NB4 (cell line): ENCODE data around the gene NMRK1.

Experiments
- POLR2A ChIP-seq: IDR thresholded peaks from 2 replicates; pipeline ENCODE4 v1.6.1; 2011; ENCODE audit warnings: mild to moderate bottlenecking; ENCODE audit not compliant: insufficient read length; ENCODE audit errors: extremely low read depth
- TF ChIP-seq, protein P1 (sequence below): IDR thresholded peaks from one replicate; pipeline ENCODE4 v1.5.1; 2012; ENCODE audit warnings: low read depth, low read length

DNA sequence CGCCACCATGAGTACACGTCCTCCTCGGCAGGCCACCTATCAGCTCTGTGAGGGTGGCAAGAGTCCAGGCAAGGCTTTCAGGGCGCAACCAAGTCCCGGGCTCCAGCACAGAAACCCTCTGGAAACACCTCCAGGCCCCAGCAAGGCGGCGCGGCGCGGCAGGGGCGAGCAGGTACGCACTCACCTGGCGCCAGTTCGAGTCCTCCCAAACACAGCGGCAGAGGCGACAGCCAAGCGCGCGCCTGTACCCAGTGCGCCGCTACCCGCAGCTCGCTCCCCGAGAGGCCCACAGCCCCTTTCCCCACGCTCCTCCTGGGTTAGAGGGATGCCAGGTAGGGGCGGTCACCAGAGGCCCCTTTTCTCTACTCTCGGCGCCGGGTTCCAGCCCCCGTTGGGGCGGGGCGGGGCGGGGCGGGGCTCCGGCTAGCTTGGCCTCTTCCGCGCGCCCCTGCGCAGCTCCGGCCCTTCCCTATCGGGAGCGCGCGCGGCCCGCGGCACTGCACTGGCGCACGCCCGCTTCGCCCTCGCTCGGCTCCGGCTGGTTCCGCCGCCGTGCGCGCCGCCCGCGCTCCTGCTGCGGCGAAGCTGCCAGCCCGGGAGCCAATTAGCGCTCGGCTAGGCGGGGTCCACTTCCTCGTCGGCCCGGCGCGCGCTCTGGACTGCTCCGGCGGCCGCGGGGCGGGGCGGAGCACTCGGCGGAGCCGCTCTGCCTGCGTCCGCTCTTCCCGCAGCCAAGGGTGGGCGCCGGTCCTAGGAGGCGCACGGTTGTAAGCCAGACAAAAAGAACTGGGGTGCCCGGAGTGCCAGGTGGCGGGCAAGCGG, at the start of gene NMRK1, which contains the start of gene OSTF1:
- TF ChIP-seq POLR2A, result peak; percentile 42
- TF ChIP-seq, protein P1, sequence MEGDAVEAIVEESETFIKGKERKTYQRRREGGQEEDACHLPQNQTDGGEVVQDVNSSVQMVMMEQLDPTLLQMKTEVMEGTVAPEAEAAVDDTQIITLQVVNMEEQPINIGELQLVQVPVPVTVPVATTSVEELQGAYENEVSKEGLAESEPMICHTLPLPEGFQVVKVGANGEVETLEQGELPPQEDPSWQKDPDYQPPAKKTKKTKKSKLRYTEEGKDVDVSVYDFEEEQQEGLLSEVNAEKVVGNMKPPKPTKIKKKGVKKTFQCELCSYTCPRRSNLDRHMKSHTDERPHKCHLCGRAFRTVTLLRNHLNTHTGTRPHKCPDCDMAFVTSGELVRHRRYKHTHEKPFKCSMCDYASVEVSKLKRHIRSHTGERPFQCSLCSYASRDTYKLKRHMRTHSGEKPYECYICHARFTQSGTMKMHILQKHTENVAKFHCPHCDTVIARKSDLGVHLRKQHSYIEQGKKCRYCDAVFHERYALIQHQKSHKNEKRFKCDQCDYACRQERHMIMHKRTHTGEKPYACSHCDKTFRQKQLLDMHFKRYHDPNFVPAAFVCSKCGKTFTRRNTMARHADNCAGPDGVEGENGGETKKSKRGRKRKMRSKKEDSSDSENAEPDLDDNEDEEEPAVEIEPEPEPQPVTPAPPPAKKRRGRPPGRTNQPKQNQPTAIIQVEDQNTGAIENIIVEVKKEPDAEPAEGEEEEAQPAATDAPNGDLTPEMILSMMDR, result no peak
